Heart right ventricle (tissue), 16 donors: ENCODE data around the gene GAB3. TPM values are rescaled to one million over a fixed set of nuclear protein-coding genes. Genes with fewer than 3 reads are reported as not detected.
A peak's percentile ranks its signal among the peaks of the same experiment; 100 is the strongest.

Source experiments
- ATAC-seq, 8 donors: fragments of 200-7000 bp; cut with Tn5 transposase; one replicate each; pipeline ENCODE4 v1.9.1; 2020; ENCODE audit warnings: mild to moderate bottlenecking in 8 of 8, moderate library complexity in 8 of 8, moderate number of reproducible peaks in 1 of 8
- DNase-seq, 2 donors: peaks; one replicate each; pipeline ENCODE4 v3.0.0-alpha.2; 2020
- H3K27ac ChIP-seq, 10 donors: fragments of 200-600 bp; sonication (generic) in 2 of 10; one replicate each; pipeline versions ENCODE4 v1.5.0 to v1.8.0; 2020 to 2022; ENCODE audit warnings: mild to moderate bottlenecking in 3 of 10
- H3K27me3 ChIP-seq, 7 donors: fragments of 200-600 bp; one replicate each; pipeline ENCODE4 v1.8.0; 2021 to 2022; ENCODE audit warnings: mild to moderate bottlenecking in 2 of 7
- H3K36me3 ChIP-seq, 9 donors: fragments of 200-600 bp; sonication (generic) in 1 of 9; one replicate each; pipeline versions ENCODE4 v1.5.0 to v1.8.0; 2020 to 2022; ENCODE audit warnings: mild to moderate bottlenecking in 2 of 9
- H3K4me1 ChIP-seq, 9 donors: fragments of 200-600 bp; sonication (generic) in 1 of 9; one replicate each; pipeline versions ENCODE4 v1.5.0 to v1.8.0; 2020 to 2022; ENCODE audit warnings: mild to moderate bottlenecking in 4 of 9
- H3K4me3 ChIP-seq, 10 donors: fragments of 200-600 bp; sonication (generic) in 2 of 10; one replicate each; pipeline versions ENCODE4 v1.5.0 to v1.8.0; 2020 to 2022; ENCODE audit warnings: mild to moderate bottlenecking in 7 of 10, moderate library complexity in 2 of 10
- H3K9me3 ChIP-seq, 11 donors: fragments of 200-600 bp in 10 of 11; sonication (generic) in 2 of 11; one replicate each; pipeline versions ENCODE4 v1.5.0 to v1.8.0; 2013 to 2022; ENCODE audit warnings: mild to moderate bottlenecking in 2 of 11, control low read depth in 1 of 11, moderate library complexity in 1 of 11
- WGBS, 2 donors: extraction: QIAGEN DNeasy Blood & Tissue Kit; methylation state at CpG; one replicate each; pipeline ENCODE4 v1.1.7; 2013; ENCODE audit warnings: inconsistent platforms in 1 of 2; 5-methylcytosine and 5-hydroxymethylcytosine counted together
- intact Hi-C, 10 donors: fragments of 100-400 bp; cut with DNase I; formaldehyde crosslinking; loops; one replicate each; pipeline versions ENCODE4 v1.11.1 to v1.14.2; 2022
- polyA plus RNA-seq, 2 donors: library from polyadenylated mRNA; stranded (reverse); fragments of 200-250 nt; gene quantifications; one replicate each; pipeline ENCODE4 v1.2.3, GENCODE V29; 2013
- total RNA-seq, 10 donors: library from RNA; stranded (reverse); fragmentation: NEBNext Ultra II Directional in 3 of 10; extraction: Animal tissue kit (Norgen Biotek cat#: 25700) in 3 of 10; gene quantifications; one replicate each; pipeline versions ENCODE4 v1.2.1 to v1.2.4, GENCODE V29; 2021 to 2023
- TF ChIP-seq, protein P1 (sequence below), 9 donors: fragments of 200-600 bp; sonication (generic) in 2 of 9; IDR thresholded peaks; one replicate each; pipeline versions ENCODE4 v1.5.0 to v1.8.0; 2021 to 2022; ENCODE audit warnings: antibody characterized with exemption in 9 of 9, mild to moderate bottlenecking in 5 of 9, moderate library complexity in 1 of 9
- donor health status: Arrhythmogenic right ventricular cardiomyopathy.
- donor health status: ischemic (EF 13 %, LVEDD 7.1; RV severe dilation, severe dysfunction).
- donor health status: healthy with polysubstance abuse.
- donor health status: DM: no; HTN: yes; CAD: no.
- donor health status: DM: no; HTN: no; CAD: no.
- donor health status: ischemic (EF 25% LVEDD 6.9; RV normal size, moderate dysfunction).
- donor health status: ischemic (EF 25% LVEDD 5.7; RV mildly dilated, moderate dysfunction).
- donor health status: healthy.
- donor health status: DM: yes; HTN: yes; CAD: no.
- donor health status: Ischemic cardiomyopathy.
- donor health status: ischemic (EF 35%, LVEDD 5.7; RV mildly dilated, moderate dysfunction).
- donor health status: nonischemic (EF 11% LVEDD 7.7; RV severe dilation, severe dysfunction).
- donor health status: DM: yes; HTN: yes; CAD: no.
- donor health status: PGD.
- donor health status: ischemic (EF 29% LVEDD 5.4; RV normal size, mild dysfunction).
- donor health status: nonischemic (EF 23%, LVEDD 6.1; RV moderate dilation, normal function).

Gene GAB3
- total and polyA plus RNA-seq, 12 donors, result 5.9 to 32.1 (median 22.0) TPM

DNA sequence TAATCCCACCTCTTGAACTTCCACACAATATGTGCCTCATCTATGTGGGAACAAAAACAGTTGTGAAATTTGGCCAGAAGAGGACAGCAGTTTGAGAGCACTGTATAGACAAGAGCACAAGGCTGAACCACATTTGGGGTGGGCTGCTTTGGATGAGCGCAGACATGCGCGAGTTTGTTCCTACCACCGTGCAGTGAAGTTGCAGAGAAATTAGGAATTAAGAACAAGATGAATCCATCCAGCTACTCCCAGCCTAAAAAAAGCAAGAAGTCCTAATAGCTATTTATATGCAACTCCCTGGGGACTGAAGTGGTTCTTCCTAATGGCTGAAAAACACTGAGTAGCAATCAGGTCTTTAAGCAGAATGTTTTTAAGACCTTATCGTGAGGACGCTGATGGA is 1.0 kb downstream of the GAB3 start:
- peak in 6 of 8 donors; percentile 7 to 45 (median 29) for ATAC-seq
- peaks cover 0 to 30% (median 14%) of the 10 kb centered on the region in 9 donors for H3K4me1 ChIP-seq
- no peak for DNase-seq
- 3 to 6% methylated on average over 6 of the region's 6 CpGs for WGBS, 2 donors
- peak overlapping the region; percentile 78 to 96 (median 92) for H3K27ac ChIP-seq
- H3K4me3 ChIP-seq, result peak overlapping the region; percentile 28 to 74 (median 66)
- intact Hi-C loops, result loop anchor here in 5 of 10 donors (2.0 to 10.0 kb wide), 4 partner anchors 33 to 55 kb away; no protein-coding TSS in a partner anchor
- TF ChIP-seq, protein P1, sequence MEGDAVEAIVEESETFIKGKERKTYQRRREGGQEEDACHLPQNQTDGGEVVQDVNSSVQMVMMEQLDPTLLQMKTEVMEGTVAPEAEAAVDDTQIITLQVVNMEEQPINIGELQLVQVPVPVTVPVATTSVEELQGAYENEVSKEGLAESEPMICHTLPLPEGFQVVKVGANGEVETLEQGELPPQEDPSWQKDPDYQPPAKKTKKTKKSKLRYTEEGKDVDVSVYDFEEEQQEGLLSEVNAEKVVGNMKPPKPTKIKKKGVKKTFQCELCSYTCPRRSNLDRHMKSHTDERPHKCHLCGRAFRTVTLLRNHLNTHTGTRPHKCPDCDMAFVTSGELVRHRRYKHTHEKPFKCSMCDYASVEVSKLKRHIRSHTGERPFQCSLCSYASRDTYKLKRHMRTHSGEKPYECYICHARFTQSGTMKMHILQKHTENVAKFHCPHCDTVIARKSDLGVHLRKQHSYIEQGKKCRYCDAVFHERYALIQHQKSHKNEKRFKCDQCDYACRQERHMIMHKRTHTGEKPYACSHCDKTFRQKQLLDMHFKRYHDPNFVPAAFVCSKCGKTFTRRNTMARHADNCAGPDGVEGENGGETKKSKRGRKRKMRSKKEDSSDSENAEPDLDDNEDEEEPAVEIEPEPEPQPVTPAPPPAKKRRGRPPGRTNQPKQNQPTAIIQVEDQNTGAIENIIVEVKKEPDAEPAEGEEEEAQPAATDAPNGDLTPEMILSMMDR (IDR thresholded peaks at IDR 0.05), result no peak
- peaks cover 0 to 10% (median 0%) of the 10 kb centered on the region in 7 donors for H3K27me3 ChIP-seq
- H3K9me3 ChIP-seq, result peaks cover 0 to 10% (median 5%) of the 10 kb centered on the region in 11 donors
- H3K36me3 ChIP-seq, result no peaks in the 10 kb centered on the region

DNA sequence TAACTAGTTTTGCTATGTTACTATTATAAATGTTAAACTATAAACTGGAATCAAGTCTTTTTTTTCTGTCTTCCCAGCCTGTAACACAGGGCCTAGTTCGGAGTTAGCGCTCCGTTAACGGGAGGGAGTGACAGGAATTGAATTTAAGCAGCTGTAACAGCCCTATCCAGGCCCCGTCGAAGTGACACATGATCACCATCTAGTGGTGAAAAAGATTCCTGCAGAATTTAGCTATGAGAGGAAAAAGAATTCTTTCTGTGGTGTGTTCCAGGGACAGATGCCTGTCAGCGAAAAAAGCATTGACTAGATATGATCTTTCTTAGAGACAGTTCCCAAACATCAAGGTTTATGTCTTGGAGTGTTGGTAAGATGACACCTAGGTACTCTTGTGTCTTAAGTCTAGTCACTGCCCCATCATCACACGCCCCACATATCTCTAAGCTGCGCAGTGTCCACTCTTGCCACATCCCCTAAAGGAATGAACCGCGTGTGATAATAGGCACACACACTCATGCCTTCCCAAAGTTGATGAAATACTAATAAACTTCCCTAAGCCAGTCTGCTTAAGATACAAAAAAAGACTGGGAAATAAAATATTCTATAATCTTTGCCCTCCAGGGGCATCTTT is 2.1 kb downstream of the GAB3 start:
- DNase-seq, result peak in 1 of 2 donors; percentile 55
- intact Hi-C loops, result loop anchor here in 4 of 10 donors (2.0 to 10.0 kb wide), 3 partner anchors 34 to 54 kb away; no protein-coding TSS in a partner anchor
- H3K4me3 ChIP-seq, result peak overlapping the region in 8 of 10 donors; percentile 38 to 74 (median 68)

DNA sequence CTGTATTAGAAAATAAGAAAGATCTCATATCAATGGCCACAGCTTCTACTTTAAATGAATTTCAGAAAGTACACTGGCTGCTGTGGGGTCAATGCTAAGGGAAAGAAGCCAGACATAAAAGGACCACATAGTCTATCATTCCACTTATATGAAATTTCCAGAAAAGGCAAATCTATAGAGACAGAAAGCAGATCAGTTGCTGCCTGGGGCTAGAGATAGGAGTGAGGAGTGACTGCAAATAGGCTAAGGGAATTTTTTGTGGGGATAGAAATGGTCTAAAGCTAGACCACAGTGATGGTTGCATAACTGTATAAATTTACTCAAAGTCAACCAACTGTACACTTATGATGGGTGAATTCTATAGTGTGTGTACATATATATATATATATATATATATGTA is 8.3 kb downstream of the GAB3 start:
- Histone ChIP-seq H3K36me3 (no peaks in the 10 kb centered on the region), H3K27ac (no peak overlapping the region), H3K9me3 (peaks cover 0 to 10% (median 5%) of the 10 kb centered on the region in 11 donors), H3K27me3 (no peaks in the 10 kb centered on the region), H3K4me3 (no peak overlapping the region), H3K4me1 (peaks cover 0 to 37% (median 13%) of the 10 kb centered on the region in 9 donors)
- no peak for DNase-seq
- intact Hi-C loops, result loop anchor here in 2 of 10 donors (10.0 kb wide), 1 partner anchor 48 kb away; no protein-coding TSS in a partner anchor
- TF ChIP-seq, protein P1 (IDR thresholded peaks at IDR 0.05), result no peak
- ATAC-seq, result no peak

More for the DNA sequence above, 2.1 kb downstream of the GAB3 start:
- Histone ChIP-seq H3K27me3 (peaks cover 0 to 10% (median 0%) of the 10 kb centered on the region in 7 donors), H3K4me1 (peaks cover 0 to 30% (median 14%) of the 10 kb centered on the region in 9 donors), H3K36me3 (no peaks in the 10 kb centered on the region), H3K9me3 (peaks cover 0 to 10% (median 5%) of the 10 kb centered on the region in 11 donors), H3K27ac (peak overlapping the region in 8 of 10 donors; percentile 59 to 95 (median 91))
- TF ChIP-seq, protein P1 (IDR thresholded peaks at IDR 0.05), result peak; percentile 63 to 82 (median 76)
- WGBS, 2 donors, result 16 to 18% methylated on average over 11 of the region's 11 CpGs
- peak; percentile 48 to 83 (median 70) for ATAC-seq

DNA sequence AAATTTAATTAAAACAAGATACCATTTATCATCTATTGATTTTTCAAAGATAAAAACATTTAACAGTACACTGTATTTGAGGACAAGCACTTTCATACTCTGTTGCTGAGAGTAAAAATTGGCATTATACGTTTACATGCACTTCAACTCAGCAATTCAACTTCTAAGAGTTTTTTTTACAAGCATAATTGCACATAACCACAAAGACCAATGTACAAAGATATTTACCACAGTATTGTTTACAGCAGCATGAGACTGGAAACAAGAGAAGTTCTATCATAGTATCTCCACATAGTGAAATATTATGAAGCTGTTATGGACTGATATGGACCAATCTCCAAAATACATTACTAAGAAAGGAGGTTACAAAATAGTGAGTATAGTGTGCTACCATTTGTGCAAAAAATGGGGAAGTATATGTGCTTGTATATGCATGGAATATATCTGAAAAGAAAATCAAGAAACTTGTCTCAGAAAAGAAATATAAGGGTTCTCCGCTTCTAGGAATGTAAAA is 10.9 kb downstream of the GAB3 start:
- Histone ChIP-seq H3K4me1 (peaks cover 11 to 57% (median 39%) of the 10 kb centered on the region in 9 donors), H3K4me3 (no peak overlapping the region), H3K27ac (peak overlapping the region in 2 of 10 donors; percentile 17 to 90), H3K9me3 (peaks cover 0 to 2% (median 1%) of the 10 kb centered on the region in 11 donors), H3K27me3 (no peaks in the 10 kb centered on the region), H3K36me3 (no peaks in the 10 kb centered on the region)
- WGBS, 2 donors, result 68 to 75% methylated on average over 2 of the region's 2 CpGs
- intact Hi-C loops, result loop anchor here in 2 of 10 donors (10.0 kb wide), 1 partner anchor 45 kb away; no protein-coding TSS in a partner anchor
- TF ChIP-seq, protein P1 (IDR thresholded peaks at IDR 0.05), result no peak
- DNase-seq, result no peak
- ATAC-seq, result no peak
